ENCODE data around the gene WDR83. TPM values are rescaled to one million over a fixed set of nuclear protein-coding genes. Genes with fewer than 3 reads are reported as not detected.

WDR83 gene
- total RNA-seq, 3 donors from 2014 or later (not counting 1 experiment from before 2014, with no cell fraction given): 17.0 to 25.8 (median 25.1) TPM

- ATAC-seq: no peak
- H3K36me3 Mint-ChIP-seq: peaks cover 8% of the 10 kb centered on the region
- H3K27me3 Mint-ChIP-seq (ENCODE audit: low read depth in 2 of 2): no peaks in the 10 kb centered on the region
Observed at GRCh38 chr19:12623361-12624031, 43.1 kb upstream of the WDR83 start.

GRCh38 chr19:12626958-12627357, 39.6 kb upstream of the WDR83 start:
- H3K27ac Mint-ChIP-seq: no peak overlapping the region

More at GRCh38 chr19:12623361-12624031, 43.1 kb upstream of the WDR83 start:
- no peak for TF ChIP-seq CTCF (IDR thresholded peaks at IDR 0.05)
- Mint-ChIP-seq H3K27ac (peak overlapping the region in 1 of 2 donors; percentile 24), H3K4me3 (no peak overlapping the region), H3K9me3 (peaks cover 0 to 3% of the 10 kb centered on the region in 2 donors), H3K4me1 (peaks cover 5 to 10% of the 10 kb centered on the region in 2 donors)
- no peak overlapping the region for H3K27ac ChIP-seq (ENCODE audit: low read length)
- peaks cover 10% of the 10 kb centered on the region for H3K9me3 ChIP-seq (ENCODE audit: control insufficient read depth, insufficient read depth, low read length)
- intact Hi-C loops (cut with micrococcal nuclease): no loop called here
- DNase-seq: no peak
- H3K4me3 ChIP-seq (ENCODE audit: low read length): no peak overlapping the region
- 97% methylated on average over 3 of the region's 4 CpGs for WGBS (ENCODE audit: insufficient coverage)
- H3K36me3 ChIP-seq (ENCODE audit: control insufficient read depth, insufficient read depth, low read length): peaks cover 34% of the 10 kb centered on the region
- no peaks in the 10 kb centered on the region for H3K4me1 ChIP-seq (ENCODE audit: control insufficient read depth, insufficient read depth, low read length)
- H3K27me3 ChIP-seq (ENCODE audit: control insufficient read depth, insufficient read depth, low read length): no peaks in the 10 kb centered on the region

GRCh38 chr19:12628040-12629022, 38.3 kb upstream of the WDR83 start:
- H3K27me3 Mint-ChIP-seq (ENCODE audit: low read depth in 2 of 2): no peaks in the 10 kb centered on the region
- Histone ChIP-seq H3K27me3 (ENCODE audit: control insufficient read depth, insufficient read depth, low read length) (no peaks in the 10 kb centered on the region), H3K4me1 (ENCODE audit: control insufficient read depth, insufficient read depth, low read length) (no peaks in the 10 kb centered on the region), H3K4me3 (ENCODE audit: low read length) (no peak overlapping the region), H3K9me3 (ENCODE audit: control insufficient read depth, insufficient read depth, low read length) (peaks cover 10% of the 10 kb centered on the region), H3K27ac (ENCODE audit: low read length) (no peak overlapping the region), H3K36me3 (ENCODE audit: control insufficient read depth, insufficient read depth, low read length) (peaks cover 43% of the 10 kb centered on the region)
- peaks cover 0 to 11% of the 10 kb centered on the region in 2 donors for H3K4me1 Mint-ChIP-seq
- H3K4me3 Mint-ChIP-seq: no peak overlapping the region
- whole genome bisulfite sequencing (ENCODE audit: insufficient coverage): 99% methylated on average over 11 of the region's 17 CpGs
- no peak for TF ChIP-seq CTCF (IDR thresholded peaks at IDR 0.05)
- H3K9me3 Mint-ChIP-seq: peaks cover 0 to 9% of the 10 kb centered on the region in 2 donors
- no peak for DNase-seq
- no peak for ATAC-seq
- intact Hi-C loops (cut with micrococcal nuclease): no loop called here
- peaks cover 16% of the 10 kb centered on the region for H3K36me3 Mint-ChIP-seq
- peak overlapping the region; percentile 13 to 16 for H3K27ac Mint-ChIP-seq

More at GRCh38 chr19:12626958-12627357, 39.6 kb upstream of the WDR83 start:
- intact Hi-C loops (cut with micrococcal nuclease): no loop called here
- Mint-ChIP-seq H3K9me3 (peaks cover 0 to 9% of the 10 kb centered on the region in 2 donors), H3K4me1 (peaks cover 0 to 11% of the 10 kb centered on the region in 2 donors), H3K4me3 (no peak overlapping the region), H3K36me3 (peaks cover 16% of the 10 kb centered on the region), H3K27me3 (ENCODE audit: low read depth in 2 of 2) (no peaks in the 10 kb centered on the region)
- no peak for TF ChIP-seq CTCF (IDR thresholded peaks at IDR 0.05)
- peaks cover 10% of the 10 kb centered on the region for H3K9me3 ChIP-seq (ENCODE audit: control insufficient read depth, insufficient read depth, low read length)
- no peak overlapping the region for H3K4me3 ChIP-seq (ENCODE audit: low read length)
- DNase-seq (no peak), ATAC-seq (no peak)
- peaks cover 43% of the 10 kb centered on the region for H3K36me3 ChIP-seq (ENCODE audit: control insufficient read depth, insufficient read depth, low read length)
- H3K4me1 ChIP-seq (ENCODE audit: control insufficient read depth, insufficient read depth, low read length): no peaks in the 10 kb centered on the region
- no peak overlapping the region for H3K27ac ChIP-seq (ENCODE audit: low read length)
- no peaks in the 10 kb centered on the region for H3K27me3 ChIP-seq (ENCODE audit: control insufficient read depth, insufficient read depth, low read length)
- 76% methylated on average over 8 of the region's 8 CpGs for WGBS (ENCODE audit: insufficient coverage)

Measured in natural killer cell (primary cell).